HG02610 (cell line): ENCODE data around the gene PRRC2A.

ENCODE experiments used
- ATAC-seq: cut with Tn5 transposase; IDR thresholded peaks from one replicate; pipeline ENCODE4 v1.9.1; 2021; ENCODE audit warnings: mild to moderate bottlenecking, moderate library complexity; ENCODE audit not compliant: unreplicated experiment

PRRC2A gene

DNA sequence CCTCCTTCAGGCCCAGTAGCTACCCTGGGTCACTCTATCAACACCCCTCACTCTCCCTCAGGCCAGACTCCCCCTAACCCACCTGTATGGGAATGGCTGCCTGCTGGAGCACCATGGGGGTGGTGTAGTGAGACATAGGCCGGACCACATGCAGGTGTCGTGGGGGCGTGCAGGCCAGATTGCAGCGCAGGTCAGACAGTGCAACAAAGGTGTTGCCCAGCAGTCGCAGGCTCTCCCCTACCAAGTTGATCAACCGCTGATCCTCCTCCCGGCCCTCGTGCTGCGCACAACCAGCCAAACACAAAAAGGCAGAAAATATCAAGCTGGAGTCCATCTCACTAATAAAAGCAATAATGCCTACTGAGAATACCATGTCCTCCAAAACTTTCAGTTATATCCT lies 24.8 kb downstream of the PRRC2A start:
- ATAC-seq = no peak

DNA sequence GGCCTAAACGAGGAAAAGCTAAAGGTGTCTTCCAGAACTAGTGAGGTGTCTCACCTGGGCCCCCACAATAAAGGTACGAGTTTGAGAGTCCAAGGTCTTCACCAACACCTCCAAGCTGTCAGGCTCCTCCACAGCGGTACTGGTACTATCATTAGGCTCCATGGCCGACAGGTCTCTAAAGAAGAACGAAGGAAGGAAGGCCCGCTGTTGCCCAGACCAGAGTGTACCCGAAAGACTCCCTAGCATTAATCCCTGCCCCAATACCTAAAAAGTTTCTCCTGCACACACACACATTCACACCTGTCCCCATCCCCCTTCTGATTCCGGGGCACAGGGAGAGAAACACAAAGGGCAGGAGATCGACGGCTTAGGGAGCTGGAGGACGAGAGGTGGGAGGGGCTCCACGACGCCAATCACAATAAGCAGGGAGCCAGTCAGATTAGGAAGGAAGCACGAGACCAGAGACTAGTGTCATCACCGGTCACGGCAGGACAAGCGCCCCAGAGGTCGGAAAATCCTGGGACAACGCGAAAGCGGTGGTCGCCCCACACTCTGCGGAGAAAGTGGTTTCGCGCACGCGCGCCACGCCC lies 31.2 kb downstream of the PRRC2A start:
- peak; percentile 44 for ATAC-seq

DNA sequence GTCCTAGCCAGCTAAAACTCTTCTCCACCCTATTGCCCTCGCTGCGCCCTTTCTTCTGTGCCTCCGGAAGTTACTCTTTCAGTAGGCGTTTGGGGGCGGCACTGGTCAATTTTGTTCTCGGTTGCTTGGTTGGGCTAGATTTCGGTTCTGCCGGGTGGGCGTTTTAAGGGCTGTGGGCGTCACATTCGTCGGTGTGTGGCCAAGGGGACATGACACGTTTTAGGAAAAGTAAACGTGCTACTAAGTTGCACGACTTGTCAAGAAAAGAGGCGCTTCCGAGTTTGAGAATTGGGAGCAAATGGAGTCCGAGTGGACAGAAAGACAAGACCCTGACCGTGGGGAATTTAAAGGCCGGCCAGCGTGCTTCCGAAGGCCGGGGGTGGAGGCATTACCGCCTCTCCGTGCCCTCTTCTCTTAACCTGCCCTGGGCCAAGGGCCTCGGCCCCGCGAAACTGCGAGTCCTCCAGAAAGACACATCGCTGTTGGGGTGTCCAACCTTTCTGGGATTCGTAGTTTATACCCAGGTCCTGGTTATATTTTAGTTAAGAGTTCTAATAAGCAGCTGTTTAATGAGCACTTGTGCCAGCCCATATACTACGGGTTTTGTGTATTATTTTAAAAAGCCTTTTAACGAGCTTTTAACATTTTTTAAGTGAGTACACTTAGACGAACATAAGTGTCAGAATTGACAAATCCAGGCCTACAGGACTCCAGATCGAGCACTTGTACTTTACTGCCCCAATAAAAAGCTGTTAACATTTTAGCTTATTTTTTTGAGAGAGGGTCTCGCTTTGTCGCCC lies 32.6 kb downstream of the PRRC2A start:
- ATAC-seq = peak; percentile 47

DNA sequence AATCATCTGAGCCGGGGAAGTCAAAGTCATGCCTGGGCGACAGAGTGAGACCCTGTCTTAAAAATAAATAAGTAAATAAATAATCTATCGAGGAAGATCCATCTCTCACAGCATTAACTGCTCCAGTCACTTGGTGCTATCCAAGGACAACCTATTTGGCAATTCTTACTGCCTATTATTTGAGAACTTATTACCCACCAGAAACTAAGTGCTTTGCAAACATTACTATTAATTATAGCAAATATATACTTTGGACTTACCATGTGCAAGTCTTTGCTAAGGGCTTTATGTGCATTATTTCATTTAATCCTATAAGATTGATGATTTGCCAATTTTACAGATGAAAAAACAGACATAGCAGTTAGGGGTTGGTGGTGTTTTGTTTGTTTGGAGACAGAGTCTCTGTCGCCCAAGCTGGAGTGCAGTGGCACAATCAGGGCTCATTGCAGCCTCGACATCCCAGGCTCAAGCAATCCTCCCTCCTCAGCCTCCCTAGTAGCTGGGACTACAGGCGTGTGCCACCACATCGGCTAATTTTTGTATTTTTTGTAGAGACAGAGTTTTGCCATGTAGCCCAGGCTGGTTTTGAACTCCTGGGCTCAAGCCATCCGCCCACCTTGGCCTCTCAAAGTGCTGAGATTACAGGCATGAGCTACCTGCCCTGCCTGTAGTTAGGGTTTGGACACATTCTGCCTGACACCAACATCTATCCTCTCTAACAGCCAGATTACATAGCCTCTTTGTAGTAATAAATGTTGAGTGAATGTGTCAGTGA lies 34.2 kb downstream of the PRRC2A start:
- no peak for ATAC-seq

DNA sequence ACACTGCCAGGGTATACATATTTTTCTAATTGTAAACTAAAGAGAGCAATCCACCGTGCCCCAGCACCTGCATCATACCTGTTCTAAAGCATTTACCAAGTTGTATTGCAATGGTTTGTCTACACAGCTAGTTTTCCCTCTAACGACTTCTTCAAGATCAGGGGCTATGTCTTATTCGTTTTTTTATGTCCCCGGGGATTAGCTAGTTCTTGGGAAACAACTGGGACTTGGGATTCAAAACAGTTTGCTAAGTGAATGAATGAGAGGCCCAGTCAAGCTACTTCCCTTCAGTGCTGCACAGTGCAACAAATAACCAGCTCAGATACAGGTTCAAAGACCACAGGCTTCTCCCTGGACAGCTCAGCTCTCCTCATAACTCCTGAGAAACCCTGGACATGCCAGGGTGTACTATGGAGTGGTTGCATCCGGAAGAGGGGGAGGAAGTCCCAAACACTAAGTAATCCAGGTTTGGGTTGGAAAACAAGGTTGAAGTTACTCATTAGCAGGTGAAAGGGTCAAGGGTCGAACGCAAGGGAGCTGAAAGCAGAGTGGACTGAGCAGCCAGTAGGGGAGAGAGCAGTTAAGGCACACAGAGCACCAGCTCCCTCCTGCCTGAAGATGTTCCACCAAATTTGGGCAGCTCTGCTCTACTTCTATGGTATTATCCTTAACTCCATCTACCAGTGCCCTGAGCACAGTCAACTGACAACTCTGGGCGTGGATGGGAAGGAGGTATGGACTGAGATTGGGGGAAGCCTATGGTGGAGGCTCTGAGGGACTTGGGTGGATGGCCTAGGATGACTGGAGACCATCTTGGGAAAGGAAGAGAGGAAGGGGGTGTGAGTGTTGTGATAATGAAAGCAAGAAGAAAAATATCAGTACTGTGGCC lies 35.1 kb downstream of the PRRC2A start, which contains the start of gene APOM:
APOM (plus strand) TSS at position 546 of the 889 bp plus-strand sequence; CDS start at position 619, 73 bp downstream.
- ATAC-seq = no peak

DNA sequence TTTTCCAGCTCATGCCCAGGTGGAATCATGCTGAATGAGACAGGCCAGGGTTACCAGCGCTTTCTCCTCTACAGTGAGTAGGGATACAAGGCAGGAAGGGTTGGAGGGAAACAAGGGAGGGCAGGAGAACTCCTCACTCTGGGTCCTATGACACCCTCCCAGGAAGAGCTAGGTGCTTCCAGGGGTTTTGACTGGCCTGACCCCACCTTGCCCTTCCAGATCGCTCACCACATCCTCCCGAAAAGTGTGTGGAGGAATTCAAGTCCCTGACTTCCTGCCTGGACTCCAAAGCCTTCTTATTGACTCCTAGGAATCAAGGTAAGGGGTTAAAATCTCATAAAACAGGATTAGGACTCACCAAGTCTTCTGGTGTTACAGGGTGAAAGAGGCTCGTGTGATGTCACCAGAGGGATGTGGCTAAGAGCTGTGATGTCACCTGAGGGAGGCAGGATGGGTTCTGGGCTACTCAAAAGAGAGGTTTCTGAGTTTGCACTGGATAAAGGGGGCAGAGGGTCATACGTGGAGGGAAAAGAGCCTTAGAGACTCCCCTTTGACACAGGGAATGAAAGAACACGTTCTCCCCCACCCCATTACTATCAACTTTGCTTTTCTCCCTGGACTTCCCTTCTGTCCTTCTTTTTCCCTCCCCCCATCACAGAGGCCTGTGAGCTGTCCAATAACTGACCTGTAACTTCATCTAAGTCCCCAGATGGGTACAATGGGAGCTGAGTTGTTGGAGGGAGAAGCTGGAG lies 37.1 kb downstream of the PRRC2A start:
- ATAC-seq = no peak

DNA sequence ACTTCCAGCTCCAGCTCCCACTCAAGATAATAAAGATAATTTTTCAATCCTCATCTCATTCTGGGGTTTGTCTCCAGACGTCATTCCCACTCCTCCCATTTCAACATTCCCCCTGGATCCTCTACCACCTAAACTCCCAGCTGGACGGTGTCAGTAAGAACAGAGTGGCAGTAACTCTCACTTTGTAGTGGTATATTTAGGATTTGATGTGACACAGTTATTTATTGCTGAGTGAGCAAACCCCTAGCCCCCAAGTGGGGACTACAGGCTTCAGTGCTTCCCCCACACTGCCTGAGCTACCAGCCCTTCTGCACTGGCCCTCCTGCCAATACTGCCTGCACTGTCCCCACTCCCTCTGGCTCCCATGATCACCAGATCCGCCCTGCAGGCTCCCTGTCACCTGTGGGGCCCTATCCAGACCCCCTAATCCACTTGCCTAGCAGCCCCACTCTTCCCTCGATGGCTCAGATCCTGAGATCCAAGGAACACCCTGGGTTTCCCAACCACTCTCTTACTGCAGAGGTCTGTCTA lies 37.7 kb downstream of the PRRC2A start:
- ATAC-seq = no peak

DNA sequence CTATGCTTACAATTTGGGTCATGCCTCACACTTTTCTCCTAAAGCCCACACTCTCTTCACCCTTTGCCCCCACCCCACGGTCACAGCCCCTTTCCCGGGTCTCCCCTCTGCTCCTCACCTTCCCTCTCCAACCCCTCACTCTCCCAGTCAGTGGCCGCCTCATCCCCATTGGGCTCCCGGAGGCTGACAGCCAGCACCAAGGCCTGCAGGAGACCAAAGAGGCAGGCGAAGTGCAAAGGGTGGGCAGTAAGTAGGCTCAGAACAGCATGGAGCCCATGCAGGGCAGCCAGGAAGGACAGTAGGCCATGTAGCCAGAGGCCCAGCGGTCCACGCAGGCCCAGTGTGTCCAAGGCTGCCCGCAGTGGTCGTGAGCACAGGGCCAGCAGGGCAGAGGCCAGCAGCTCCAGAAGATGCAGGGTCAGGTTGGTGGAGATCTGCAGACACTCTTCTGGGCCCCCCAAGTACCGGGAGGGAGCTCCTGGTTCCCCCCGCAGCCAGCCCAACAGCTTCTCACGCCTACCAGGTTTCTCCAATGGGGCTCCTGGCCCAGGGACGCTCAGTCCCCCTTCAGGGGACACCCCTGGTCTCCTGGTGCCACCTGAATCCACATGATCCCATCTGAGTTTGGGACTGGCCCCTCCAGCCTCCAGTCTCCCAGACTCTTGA lies 38.6 kb downstream of the PRRC2A start:
- no peak for ATAC-seq

DNA sequence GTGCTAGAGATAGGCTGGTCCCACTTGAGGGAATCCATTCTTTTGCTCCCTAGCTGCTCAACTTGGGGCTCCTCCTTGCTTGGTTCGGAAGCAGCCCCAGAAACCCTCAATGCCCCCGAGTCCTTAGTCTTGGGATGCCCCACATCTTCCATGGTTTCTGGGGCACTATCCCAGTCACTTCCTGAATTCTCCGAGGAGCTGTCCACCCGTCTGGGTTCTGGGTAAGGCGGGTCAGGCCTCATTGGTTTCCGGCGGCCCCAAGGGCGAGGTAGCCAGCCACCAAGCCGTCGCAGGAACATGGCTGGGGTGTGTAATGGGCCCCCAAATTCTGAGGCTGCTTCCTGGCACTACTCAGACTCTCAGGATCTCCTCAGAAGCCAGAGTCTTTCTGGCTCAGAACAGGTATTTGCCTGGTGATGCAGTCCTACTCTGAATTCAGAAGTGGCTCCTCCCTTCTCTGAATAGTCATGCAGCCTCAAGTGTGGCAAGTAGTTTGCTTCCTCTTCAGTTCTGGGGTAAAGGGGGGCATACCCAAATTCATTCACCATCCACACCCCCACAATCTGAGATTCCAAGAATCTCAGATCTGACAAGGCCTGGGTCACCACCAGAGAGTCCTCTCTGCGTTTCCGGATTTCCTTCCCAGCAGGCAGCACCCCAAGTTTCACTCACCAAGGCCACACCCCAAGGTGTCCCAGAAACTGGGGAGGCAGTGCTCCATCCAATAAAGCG lies 39.3 kb downstream of the PRRC2A start:
- ATAC-seq = no peak

DNA sequence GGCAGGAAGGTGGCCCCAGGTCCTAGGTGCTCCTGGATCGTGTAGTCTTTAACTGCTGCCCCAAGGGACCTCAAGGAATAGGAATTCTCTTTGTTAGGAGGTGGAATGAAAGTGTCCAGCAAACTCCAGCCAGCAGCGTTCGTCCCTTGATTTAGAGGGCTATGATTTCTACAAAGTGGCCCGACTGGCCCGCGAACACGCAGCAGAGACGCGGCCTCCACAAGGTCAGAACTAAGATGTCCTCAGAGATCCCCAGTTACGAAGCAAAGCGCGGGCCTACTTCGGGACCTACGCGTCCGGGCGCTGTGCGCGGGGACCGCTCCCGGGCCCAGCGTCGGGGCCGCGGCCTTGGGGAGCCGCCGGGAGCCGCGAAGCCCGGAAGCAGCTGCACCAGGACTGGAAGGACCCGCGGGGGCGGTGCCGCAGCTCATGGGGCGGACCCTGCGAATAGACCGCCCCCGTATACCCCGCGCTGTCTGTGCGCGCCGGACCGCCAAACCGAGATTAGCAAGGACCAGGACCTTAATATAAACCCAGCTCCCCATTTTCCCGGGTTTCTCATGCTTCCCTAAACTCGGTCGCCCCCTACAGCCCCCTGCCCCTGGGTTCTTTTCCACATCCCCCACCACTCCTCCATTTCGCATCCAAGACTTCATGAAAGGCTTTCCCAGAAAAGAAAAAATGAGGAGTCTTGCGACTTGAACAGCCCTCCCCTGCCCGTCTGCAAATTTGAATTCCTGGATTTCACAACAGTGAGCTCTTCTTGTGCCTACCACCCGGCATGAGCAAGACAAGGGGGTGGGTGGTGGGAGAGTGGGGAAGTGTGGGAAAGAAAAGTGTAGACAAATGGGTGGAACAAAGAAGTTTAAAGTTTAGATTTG lies 40.1 kb downstream of the PRRC2A start, which contains the start of gene C6orf47:
C6orf47 (minus strand) TSS at position 398 of the 881 bp plus-strand sequence. CDS start 831 bp downstream, outside the sequence.
- ATAC-seq = peak; percentile 60

DNA sequence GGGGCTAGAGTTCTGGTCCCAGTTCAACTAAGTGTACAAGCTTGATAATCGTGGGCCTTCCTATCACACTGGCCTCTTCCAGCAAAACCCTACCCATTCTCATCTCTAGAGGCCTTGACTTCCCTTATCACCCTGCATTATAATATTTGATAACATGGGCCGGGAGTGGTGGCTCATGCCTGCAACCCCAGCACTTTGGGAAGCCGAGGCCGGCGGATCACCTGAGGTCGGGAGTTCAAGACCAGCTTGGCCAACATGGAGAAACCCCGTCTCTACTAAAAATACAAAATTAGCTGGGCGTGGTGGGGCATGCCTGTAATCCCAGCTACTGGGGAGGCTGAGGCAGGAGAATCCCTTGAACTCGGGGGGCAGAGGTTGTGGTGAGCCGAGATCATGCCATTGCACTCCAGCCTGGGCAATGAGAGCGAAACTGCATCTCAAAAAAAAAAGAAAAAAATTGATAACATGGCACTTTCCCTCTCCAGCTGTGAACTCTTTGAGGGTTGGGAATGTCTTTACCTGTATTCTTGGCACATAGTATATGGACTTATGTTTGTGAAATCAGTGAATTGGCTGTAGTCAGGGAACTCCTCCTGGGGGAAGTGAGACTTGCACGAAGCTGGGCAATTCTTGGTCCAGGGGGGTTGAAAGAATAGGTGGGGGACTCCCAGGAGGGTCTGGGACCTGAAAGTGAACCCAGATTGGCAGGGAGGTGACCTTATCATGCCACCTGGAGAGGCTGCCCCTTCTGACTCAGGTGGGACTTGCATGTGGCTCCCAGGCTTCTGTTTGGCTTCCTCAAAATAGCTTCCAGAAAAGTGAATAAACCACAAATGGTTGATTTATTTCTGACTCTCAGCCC lies 41.0 kb downstream of the PRRC2A start:
- ATAC-seq = no peak

DNA sequence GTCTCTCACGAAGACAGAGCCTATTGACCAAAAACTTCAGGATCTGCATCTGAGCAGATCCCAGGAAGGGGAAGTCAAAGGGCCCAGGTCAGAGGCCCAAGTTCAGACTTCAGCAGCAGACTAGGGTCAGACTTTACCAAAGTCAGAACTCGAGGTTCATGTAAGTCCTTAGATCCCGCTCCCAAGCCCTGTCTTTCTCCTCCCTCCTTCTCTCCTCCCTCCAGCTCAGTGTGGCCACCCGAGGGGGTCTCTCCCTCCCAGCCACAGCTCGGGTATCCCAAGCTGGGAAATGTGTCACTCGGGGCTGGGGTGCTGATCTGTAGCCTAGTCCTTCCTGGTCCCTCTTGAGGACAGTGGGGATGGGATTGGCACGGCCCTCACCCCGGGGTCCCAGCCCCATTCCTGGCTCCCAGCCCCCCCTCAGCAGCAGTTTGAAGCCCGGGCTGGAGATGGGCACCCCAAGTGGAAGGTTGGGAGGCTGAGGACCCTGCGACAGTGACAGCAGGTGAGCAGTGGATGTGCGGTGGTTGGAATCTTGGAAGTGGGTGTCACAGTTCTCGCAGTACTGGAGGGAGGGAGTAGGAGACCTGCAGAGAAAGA lies 41.7 kb downstream of the PRRC2A start:
- no peak for ATAC-seq

DNA sequence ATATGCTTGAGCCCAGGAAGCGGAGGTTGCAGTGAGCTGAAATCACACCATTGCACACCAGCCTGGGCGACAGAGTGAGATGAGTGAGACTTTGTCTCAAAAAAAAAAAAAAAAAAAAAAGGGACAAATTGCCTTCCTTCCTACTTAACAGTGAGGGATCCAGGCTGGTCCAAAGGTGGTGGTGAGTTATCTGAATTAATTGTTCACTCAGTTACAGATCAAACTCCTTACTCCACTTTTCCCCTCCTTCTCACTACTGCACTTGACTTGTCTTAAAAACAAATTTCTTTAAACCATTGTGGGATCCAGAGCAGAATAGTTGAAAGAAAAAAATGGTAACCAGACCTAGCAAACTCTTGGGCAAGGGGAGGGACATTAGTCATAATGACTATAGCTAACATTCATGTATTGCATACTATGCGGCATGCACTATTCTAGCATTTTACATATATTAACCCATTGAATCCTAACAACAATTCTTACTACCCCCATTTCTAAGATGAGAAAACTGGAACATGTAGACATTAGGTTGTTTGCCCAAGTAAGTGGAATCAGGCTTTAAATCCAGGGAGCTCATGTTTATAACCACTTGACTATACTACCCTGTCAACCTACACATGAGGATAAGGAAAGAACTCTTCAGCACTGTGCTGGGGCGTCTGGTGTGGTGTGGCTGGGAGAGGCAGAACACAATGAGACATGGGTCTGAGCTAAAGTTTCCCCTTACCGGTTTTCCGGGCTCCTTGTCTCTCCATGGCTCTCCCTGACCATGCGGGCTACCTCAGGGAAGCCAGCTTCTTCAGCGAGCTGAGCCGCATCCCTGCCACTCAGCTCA lies 42.8 kb downstream of the PRRC2A start:
- no peak for ATAC-seq

DNA sequence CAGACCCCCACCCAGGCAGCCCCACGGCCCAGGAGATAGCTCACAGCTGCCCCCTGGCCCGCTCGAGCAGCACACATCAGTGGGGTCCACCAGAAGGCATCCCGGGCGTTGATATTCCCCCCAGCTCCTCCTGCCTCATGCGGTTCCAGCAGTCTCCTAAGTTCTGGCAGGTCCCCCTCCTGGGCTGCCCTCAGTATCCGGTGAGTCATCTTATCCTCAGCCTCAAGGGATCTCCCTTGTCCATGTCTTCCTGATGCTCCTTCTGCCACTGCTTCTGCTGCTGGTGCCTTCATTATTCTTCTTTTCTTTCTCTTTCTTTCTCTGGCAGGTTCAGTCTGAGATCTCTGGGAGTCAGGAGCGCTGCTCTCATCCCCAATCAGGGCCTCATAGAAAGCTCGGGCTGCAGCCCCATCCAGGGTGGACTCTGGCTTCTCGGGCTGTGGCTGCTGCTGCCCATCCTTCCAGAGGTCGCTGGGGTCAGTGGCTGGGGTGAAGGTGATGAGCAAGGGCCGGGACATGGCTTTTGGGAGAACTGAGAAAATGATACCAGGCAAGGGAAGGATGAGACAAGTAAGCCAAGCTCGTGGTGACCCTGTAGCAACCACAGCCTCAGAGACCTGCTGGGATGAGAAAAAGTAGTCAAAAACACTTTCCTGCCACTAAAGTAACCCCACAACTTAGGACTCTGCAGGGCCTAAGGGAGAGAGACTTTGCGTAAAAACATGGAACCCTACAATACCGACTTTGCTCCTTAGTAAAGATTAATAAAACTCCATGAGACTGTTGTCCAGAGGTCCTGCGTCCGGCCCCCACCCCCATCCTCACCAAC lies 43.7 kb downstream of the PRRC2A start:
- ATAC-seq = no peak
